ENCODE results near the gene WBP1. TPM values are rescaled to one million over a fixed set of nuclear protein-coding genes. Genes with fewer than 3 reads are reported as not detected.
A peak's percentile ranks its signal among the peaks of the same experiment; 100 is the strongest.
"Not testable (repeated sequence)": the region's sequence is repeated elsewhere in the genome, so short reads cannot be mapped to it uniquely, and the experiment has no call there.

Gene WBP1
- total and polyA plus RNA-seq, 10 donors: 39.5 to 84.2 (median 63.6) TPM

DNA sequence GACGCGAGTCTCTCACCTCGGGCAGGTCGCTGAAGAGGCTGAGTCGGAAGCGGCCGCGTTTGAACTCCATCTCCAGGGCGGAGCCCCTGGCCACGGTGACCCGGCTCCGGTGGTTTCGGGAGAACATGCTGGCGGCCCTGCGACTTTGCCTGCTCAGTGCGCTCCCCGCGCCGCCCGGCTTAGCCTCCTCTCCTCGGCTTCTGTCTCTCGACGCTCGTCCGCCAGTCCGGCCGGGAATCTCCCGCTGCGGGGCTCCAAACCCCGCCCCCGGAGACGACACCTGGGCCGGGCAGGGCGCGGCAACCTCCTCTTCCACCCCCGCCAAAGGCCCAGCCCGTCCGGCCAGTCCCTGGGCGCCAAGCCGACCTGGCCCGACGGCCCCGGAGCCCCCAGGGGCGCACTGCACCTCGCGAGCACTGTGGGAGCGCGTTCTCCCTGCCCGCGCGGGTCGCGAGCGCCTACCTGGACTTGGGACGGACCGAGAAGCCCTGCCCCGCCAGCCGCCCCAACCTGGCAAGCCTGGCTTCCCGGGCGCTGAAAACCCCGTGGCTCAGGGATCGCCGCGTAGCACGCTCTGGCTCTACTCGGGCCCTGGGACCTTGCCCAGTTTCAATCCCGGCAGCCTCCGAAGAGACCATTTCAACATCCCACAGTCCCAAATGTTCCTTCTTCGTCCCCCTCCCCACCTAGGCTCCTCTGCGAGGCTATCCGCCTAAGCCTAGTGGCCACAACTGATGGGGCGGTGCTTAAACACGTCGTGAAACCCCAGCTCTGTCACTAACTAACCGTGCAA lies 16.4 kb upstream of the WBP1 start, which contains the start of gene RTKN:
RTKN (minus strand) TSS at position 248 of the 793 bp plus-strand sequence; CDS start at position 127, 121 bp downstream.
- 15 to 25% (median 20%) methylated on average over 49 to 75 of the region's 75 CpGs for WGBS, 5 donors

DNA sequence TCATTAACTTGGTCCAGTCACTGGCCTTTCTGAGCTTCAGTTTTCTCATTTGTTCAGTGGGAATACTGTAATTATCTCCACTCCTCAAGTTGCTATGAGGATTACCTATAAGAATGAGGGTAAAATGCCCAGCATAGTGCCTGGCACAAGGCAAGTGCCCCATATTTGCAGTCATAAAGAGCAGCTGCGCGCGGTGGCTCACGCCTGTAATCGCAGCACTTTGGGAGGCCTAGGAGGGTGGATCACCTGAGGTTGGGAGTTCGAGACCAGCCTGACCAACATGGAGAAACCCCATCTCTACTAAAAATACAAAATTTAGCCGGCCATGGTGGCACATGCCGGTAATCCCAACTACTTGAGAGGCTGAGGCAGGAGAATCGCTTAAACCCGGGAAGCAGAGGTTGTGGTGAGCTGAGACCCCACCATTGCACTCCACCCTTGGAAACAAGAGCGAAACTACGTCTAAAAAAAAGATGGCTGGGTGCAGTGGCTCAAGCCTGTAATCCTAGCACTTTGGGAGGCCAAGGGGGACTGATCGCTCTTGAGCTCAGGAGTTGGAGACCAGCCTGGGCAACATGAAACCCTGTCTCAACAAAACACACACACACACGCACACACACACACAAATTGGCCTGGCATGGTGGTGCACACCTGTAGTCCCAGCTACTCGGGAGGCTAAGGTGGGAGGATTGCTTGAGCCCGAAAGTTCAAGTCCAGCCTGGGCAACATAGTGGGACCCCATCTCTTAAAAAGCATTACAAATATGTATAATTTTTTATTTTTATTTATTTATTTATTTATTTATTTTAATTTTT lies 15.5 kb upstream of the WBP1 start:
- WGBS, 5 donors: 93 to 96% (median 95%) methylated on average over 16 of the region's 16 CpGs
- DNase-seq: peak; percentile 29
- intact Hi-C loops (cut with DNase I; ENCODE audit: low total_unique reads); H3K36me3 ChIP-seq; H3K27ac ChIP-seq; H3K9me3 ChIP-seq: not testable (repeated sequence)
- H3K4me3 ChIP-seq: peak overlapping the region in 1 of 8 donors; percentile 68
- H3K4me1 ChIP-seq: peaks cover 13 to 50% (median 34%) of the 10 kb centered on the region in 6 donors
- peaks cover 0 to 54% (median 24%) of the 10 kb centered on the region in 7 donors for H3K27me3 ChIP-seq (replicated peaks in 1 of 7)

More for the DNA sequence above, 16.4 kb upstream of the WBP1 start, which contains the start of gene RTKN:
- Histone ChIP-seq H3K4me3 (peak within 1 kb of the TSS; percentile 37 to 68 (median 43)), H3K36me3 (no peaks in the 10 kb centered on the region), H3K27ac (peak within 1 kb of the TSS in 6 of 8 donors; percentile 42 to 74 (median 70)), H3K9me3 (no peaks in the 10 kb centered on the region), H3K4me1 (peaks cover 13 to 58% (median 37%) of the 10 kb centered on the region in 6 donors), H3K27me3 (replicated peaks in 1 of 7) (peaks cover 0 to 54% (median 24%) of the 10 kb centered on the region in 7 donors)
- peak; percentile 80 for DNase-seq
- intact Hi-C loops (cut with DNase I; ENCODE audit: low total_unique reads): no loop called here
- TF ChIP-seq, protein P1, sequence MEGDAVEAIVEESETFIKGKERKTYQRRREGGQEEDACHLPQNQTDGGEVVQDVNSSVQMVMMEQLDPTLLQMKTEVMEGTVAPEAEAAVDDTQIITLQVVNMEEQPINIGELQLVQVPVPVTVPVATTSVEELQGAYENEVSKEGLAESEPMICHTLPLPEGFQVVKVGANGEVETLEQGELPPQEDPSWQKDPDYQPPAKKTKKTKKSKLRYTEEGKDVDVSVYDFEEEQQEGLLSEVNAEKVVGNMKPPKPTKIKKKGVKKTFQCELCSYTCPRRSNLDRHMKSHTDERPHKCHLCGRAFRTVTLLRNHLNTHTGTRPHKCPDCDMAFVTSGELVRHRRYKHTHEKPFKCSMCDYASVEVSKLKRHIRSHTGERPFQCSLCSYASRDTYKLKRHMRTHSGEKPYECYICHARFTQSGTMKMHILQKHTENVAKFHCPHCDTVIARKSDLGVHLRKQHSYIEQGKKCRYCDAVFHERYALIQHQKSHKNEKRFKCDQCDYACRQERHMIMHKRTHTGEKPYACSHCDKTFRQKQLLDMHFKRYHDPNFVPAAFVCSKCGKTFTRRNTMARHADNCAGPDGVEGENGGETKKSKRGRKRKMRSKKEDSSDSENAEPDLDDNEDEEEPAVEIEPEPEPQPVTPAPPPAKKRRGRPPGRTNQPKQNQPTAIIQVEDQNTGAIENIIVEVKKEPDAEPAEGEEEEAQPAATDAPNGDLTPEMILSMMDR (IDR thresholded peaks at IDR 0.05 in 8 of 11, conservative IDR thresholded peaks at IDR 0.05 in 3 of 11): no peak
- no peak for TF ChIP-seq POLR2AphosphoS5 (IDR thresholded peaks at IDR 0.05)
- no peak for TF ChIP-seq POLR2A (IDR thresholded peaks at IDR 0.05)

DNA sequence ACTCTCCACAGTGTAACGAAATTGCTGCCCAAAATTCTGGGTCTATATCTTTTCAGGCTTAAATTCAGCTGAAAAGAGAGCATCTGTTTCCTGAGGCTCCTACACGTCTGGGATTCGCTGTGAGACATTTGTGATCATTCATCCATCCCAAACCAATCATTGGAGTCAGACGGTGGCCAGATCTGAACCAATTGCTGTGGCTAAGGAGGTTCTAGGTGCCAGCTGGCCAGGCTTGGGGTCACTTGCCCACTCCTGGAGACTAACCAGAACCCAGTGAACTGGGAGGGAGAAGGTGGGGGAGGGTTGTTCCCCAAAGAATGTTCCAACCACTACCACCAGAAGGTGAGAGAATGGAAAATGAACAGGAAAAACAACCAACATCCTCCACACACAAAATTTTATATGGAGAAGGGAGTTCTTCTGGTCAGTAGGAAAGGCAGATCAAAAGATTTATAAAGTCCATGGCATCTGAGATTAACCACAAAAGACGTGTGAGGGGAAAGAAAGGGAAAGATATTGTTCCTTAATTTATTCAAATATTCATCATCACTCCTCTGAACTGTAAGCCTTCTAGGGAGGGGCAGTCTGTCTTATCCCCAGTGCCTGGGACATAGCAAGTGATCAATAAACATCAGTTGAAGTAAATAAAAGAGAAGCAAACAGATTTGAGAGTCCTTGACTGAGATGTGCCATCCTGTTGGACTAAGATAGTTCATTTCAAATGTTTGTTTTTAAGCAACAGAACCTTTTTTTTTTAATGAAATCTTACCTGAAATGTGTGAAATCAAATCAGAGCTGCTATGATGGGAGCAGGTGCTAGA lies 13.5 kb upstream of the WBP1 start:
- Histone ChIP-seq H3K4me3 (no peak overlapping the region), H3K27me3 (replicated peaks in 1 of 7) (peaks cover 0 to 48% (median 24%) of the 10 kb centered on the region in 7 donors), H3K4me1 (peaks cover 13 to 37% (median 28%) of the 10 kb centered on the region in 6 donors), H3K9me3 (no peaks in the 10 kb centered on the region), H3K36me3 (no peaks in the 10 kb centered on the region), H3K27ac (no peak overlapping the region)
- DNase-seq: peak; percentile 43
- 18 to 33% (median 27%) methylated on average over 5 of the region's 5 CpGs for WGBS, 5 donors
- no peak for TF ChIP-seq POLR2A (IDR thresholded peaks at IDR 0.05)
- TF ChIP-seq POLR2AphosphoS5 (IDR thresholded peaks at IDR 0.05): no peak
- TF ChIP-seq, protein P1 (IDR thresholded peaks at IDR 0.05 in 8 of 11, conservative IDR thresholded peaks at IDR 0.05 in 3 of 11): no peak
- intact Hi-C loops (cut with DNase I; ENCODE audit: low total_unique reads): no loop called here
